K562 (cell line): ENCODE data around the gene PIP5K1B. TPM values are rescaled to one million over a fixed set of nuclear protein-coding genes. Genes with fewer than 3 reads are reported as not detected.

Experiments used
- ATAC-seq: fragments of 200-7000 bp; cut with Tn5 transposase; 3 replicates; pipeline ENCODE4 v1.9.1; 2020; ENCODE audit warnings: moderate library complexity
- BruUV-seq: library from RNA; stranded (reverse); fragments of 400-500 nt; replicated peaks from 2 replicates; lab custom pipeline; 2021; lab: Mats Ljungman, UMichigan
- CTCF ChIA-PET: fragments of 300-600 bp; formaldehyde crosslinking; extraction: SDS; loops from one replicate; lab custom pipeline; 2021; ENCODE audit warnings: low intra/inter-chr PET ratio; lab: Yijun Ruan, JAX
- POLR2A ChIA-PET: fragments of 300-600, 350-650 bp; sonication (Branson Sonifier 250); formaldehyde crosslinking; extraction: SDS; loops from one replicate; lab custom pipeline; 2021; ENCODE audit warnings: antibody characterized with exemption, inconsistent platforms; lab: Yijun Ruan, JAX
- DNase-seq, 4 experiments: peaks; one replicate each; pipeline versions ENCODE4 v3.0.0 to v3.0.0-alpha.2; 2011 to 2018; ENCODE audit warnings: low spot score in 3 of 4, mixed read lengths in 3 of 4; ENCODE audit errors: extremely low read depth in 1 of 4
- FAIRE-seq: peaks from 2 replicates; lab custom pipeline; 2011; peaks lifted over from hg19 to GRCh38; lab: Jason Lieb, UNC
- H2AFZ ChIP-seq: 2 replicates; pipeline ENCODE4 v1.6.0; 2011; ENCODE audit warnings: low read depth, low read length, control low read depth, inconsistent platforms
- H3K27ac ChIP-seq: fragments of 200-600 bp; 3 replicates; pipeline ENCODE4 v1.8.0; 2011; ENCODE audit warnings: low read depth, mild to moderate bottlenecking, control low read depth, inconsistent platforms, low read length, moderate library complexity, mixed read lengths; ENCODE audit errors: extremely low read depth
- H3K27me3 ChIP-seq, 2 experiments: fragments of 300-600 bp in 1 of 2; 2 replicates in 1 of 2; 3 replicates in 1 of 2; pipeline versions ENCODE4 v1.6.0 to v1.8.0; 2011; ENCODE audit warnings: inconsistent platforms in 2 of 2, low read length in 2 of 2, mild to moderate bottlenecking in 1 of 2, mixed read lengths in 1 of 2, moderate library complexity in 1 of 2; ENCODE audit not compliant: control insufficient read depth in 2 of 2, insufficient read depth in 2 of 2
- H3K36me3 ChIP-seq: fragments of 300-600 bp; 3 replicates; pipeline ENCODE4 v1.8.0; 2011; ENCODE audit warnings: mild to moderate bottlenecking, low read length, inconsistent platforms; ENCODE audit not compliant: control insufficient read depth, insufficient read depth
- H3K4me1 ChIP-seq, 2 experiments: fragments of 200-600 bp in 1 of 2; replicated peaks in 1 of 2; 2 replicates in 1 of 2; 3 replicates in 1 of 2; pipeline versions ENCODE4 v1.5.1 to v1.8.0; 2011; ENCODE audit warnings: inconsistent platforms in 2 of 2, low read length in 2 of 2, mild to moderate bottlenecking in 1 of 2, mixed read lengths in 1 of 2, moderate library complexity in 1 of 2; ENCODE audit not compliant: control insufficient read depth in 2 of 2, insufficient read depth in 2 of 2
- H3K4me2 ChIP-seq: 2 replicates; pipeline ENCODE4 v1.6.1; 2011; ENCODE audit warnings: low read length, control low read depth, inconsistent platforms, mixed read lengths; ENCODE audit not compliant: insufficient read depth
- H3K4me3 ChIP-seq: fragments of 200-600 bp; sonication (generic), shearing (Covaris generic); 2 replicates; pipeline ENCODE4 v1.5.1; 2016; ENCODE audit warnings: control low read depth, inconsistent platforms
- H3K79me2 ChIP-seq: fragments of 200-600 bp; 3 replicates; pipeline ENCODE4 v1.8.0; 2011; ENCODE audit warnings: low read length, inconsistent platforms; ENCODE audit not compliant: control insufficient read depth, insufficient read depth
- H3K9ac ChIP-seq, 2 experiments: 2 replicates each; pipeline versions ENCODE4 v1.6.0 to v1.6.1; 2011; ENCODE audit warnings: low read depth in 2 of 2, low read length in 2 of 2, control low read depth in 1 of 2, inconsistent platforms in 1 of 2, mild to moderate bottlenecking in 1 of 2, mixed read lengths in 1 of 2; ENCODE audit not compliant: insufficient read depth in 1 of 2
- H3K9me1 ChIP-seq: one replicate; pipeline ENCODE4 v1.6.0; 2011; ENCODE audit warnings: inconsistent platforms, mild to moderate bottlenecking, low read length, moderate library complexity; ENCODE audit not compliant: control insufficient read depth, insufficient read depth
- H3K9me3 ChIP-seq: replicated peaks from 2 replicates; pipeline ENCODE4 v1.5.1; 2011; ENCODE audit warnings: low read depth, low read length, inconsistent platforms; ENCODE audit not compliant: control insufficient read depth, insufficient read depth
- H4K20me1 ChIP-seq: replicated peaks from 2 replicates; pipeline ENCODE4 v1.6.1; 2011; ENCODE audit warnings: low read length, inconsistent platforms, mixed read lengths; ENCODE audit not compliant: control insufficient read depth, insufficient read depth
- CAMTA2 ChIP-seq: fragments of 250-450 bp; sonication (Bioruptor Pico); conservative IDR thresholded peaks from 2 replicates; pipeline ENCODE4 v1.5.1; 2022
- FOS ChIP-seq: IDR thresholded peaks from 3 replicates; pipeline ENCODE4 v1.6.1; 2011; ENCODE audit not compliant: insufficient read length; ENCODE audit errors: extremely low read depth
- FOXJ2 ChIP-seq: fragments of 200-800 bp; sonication (Bioruptor generic); IDR thresholded peaks from 2 replicates; pipeline ENCODE4 v1.6.1; 2016; ENCODE audit warnings: missing genetic modification characterization, missing compliant biosample characterization
- HDAC2 ChIP-seq: fragments of 450-650 bp; IDR thresholded peaks from 2 replicates; pipeline ENCODE4 v1.6.1; 2016; ENCODE audit warnings: mild to moderate bottlenecking
- HMG20B ChIP-seq: fragments of 250-450 bp; sonication (Bioruptor Pico); IDR thresholded peaks from 2 replicates; pipeline ENCODE4 v1.5.0; 2021; ENCODE audit warnings: mild to moderate bottlenecking
- JUNB ChIP-seq: fragments of 450-650 bp; formaldehyde crosslinking; conservative IDR thresholded peaks from 2 replicates; pipeline ENCODE4 v1.4.0; 2020; ENCODE audit warnings: mild to moderate bottlenecking
- MECOM ChIP-seq: fragments of 250-450 bp; sonication (Bioruptor Pico); IDR thresholded peaks from 2 replicates; pipeline ENCODE4 v1.8.0; 2022; ENCODE audit warnings: inconsistent platforms
- NCOA4 ChIP-seq: fragments of 450-650 bp; IDR thresholded peaks from 2 replicates; pipeline ENCODE4 v1.6.1; 2018; ENCODE audit warnings: mild to moderate bottlenecking; ENCODE audit not compliant: partially characterized antibody
- NEUROD1 ChIP-seq: fragments of 150-350 bp; IDR thresholded peaks from 2 replicates; pipeline ENCODE4 v1.6.1; 2014; ENCODE audit warnings: borderline replicate concordance, low read length, low read depth; ENCODE audit not compliant: partially characterized antibody
- NFE2 ChIP-seq: IDR thresholded peaks from 2 replicates; pipeline ENCODE4 v1.6.1; 2014; ENCODE audit warnings: antibody characterized with exemption, low read depth
- NR1H2 ChIP-seq: sonication (generic); formaldehyde crosslinking; IDR thresholded peaks from 2 replicates; pipeline ENCODE4 v1.4.0; 2020; ENCODE audit warnings: mild to moderate bottlenecking, missing genetic modification reagents
- SAFB ChIP-seq: fragments of 200-400 bp; formaldehyde crosslinking; IDR thresholded peaks from 2 replicates; pipeline ENCODE4 v1.6.1; 2017; ENCODE audit warnings: low read depth, low read length, borderline replicate concordance
- TEAD4 ChIP-seq, 2 experiments: sonication (generic) in 1 of 2; formaldehyde crosslinking in 1 of 2; IDR thresholded peaks; 2 replicates each; pipeline versions ENCODE4 v1.6.1 to v1.8.0; 2012 to 2022; ENCODE audit warnings: borderline replicate concordance in 1 of 2, inconsistent platforms in 1 of 2, low read length in 1 of 2, mild to moderate bottlenecking in 1 of 2, missing genetic modification reagents in 1 of 2
- TRIM28 ChIP-seq: fragments of 450-650 bp; IDR thresholded peaks from 2 replicates; pipeline ENCODE4 v1.6.1; 2017
- ZNF184 ChIP-seq: sonication (generic); formaldehyde crosslinking; IDR thresholded peaks from 2 replicates; pipeline ENCODE4 v1.5.0; 2020; ENCODE audit warnings: missing genetic modification reagents
- ZNF445 ChIP-seq: fragments of 250-450 bp; sonication (Bioruptor Pico); IDR thresholded peaks from 2 replicates; pipeline ENCODE4 v1.4.0; 2020; ENCODE audit warnings: low read depth, mild to moderate bottlenecking, moderate library complexity
- WGBS: fragments of 100-300 bp; shearing (Covaris generic); methylation state at CpG from one replicate; pipeline ENCODE4 v1.1.6; 2016; ENCODE audit warnings: low coverage, mixed read lengths; ENCODE audit not compliant: insufficient coverage; ENCODE audit errors: missing lambda C conversion rate; 5-methylcytosine and 5-hydroxymethylcytosine counted together
- in situ Hi-C: fragments of 300-500 bp; cut with MboI; formaldehyde crosslinking; loops from 4 replicates; pipeline ENCODE4 v1.15.0; 2018; ENCODE audit warnings: inconsistent platforms, mixed read lengths
- intact Hi-C: fragments of 100-400 bp; cut with micrococcal nuclease; formaldehyde crosslinking; loops from 2 replicates; pipeline ENCODE4 v1.14.2; 2022
- polyA plus RNA-seq, 8 experiments: library from polyadenylated mRNA; depleted of rRNA in 4 of 8; stranded (reverse) in 5 of 8; unstranded in 3 of 8; fragments of >200 nt; fragmentation: Nextera tagmentation in 2 of 8; fragmentation: Illumina TruSeq in 1 of 8; extraction: Ambion mirVana in 2 of 8; extraction: Trizol in 1 of 8; gene quantifications; 2 replicates each; pipeline versions ENCODE4 v1.2.1 to v1.2.3, GENCODE V29; 2011 to 2014; ENCODE audit warnings: inconsistent platforms in 1 of 8, missing spikeins in 1 of 8
- total RNA-seq, 7 experiments: library from RNA; depleted of rRNA in 6 of 7; stranded (reverse); fragments of >200 nt in 6 of 7; fragmentation: Illumina TruSeq in 2 of 7; extraction: Trizol in 2 of 7; gene quantifications; 2 replicates each; pipeline versions ENCODE4 v1.2.1 to v1.2.3, GENCODE V29; 2011 to 2021; ENCODE audit warnings: low replicate concordance in 1 of 7
- TF ChIP-seq, protein P1 (sequence below): sonication (generic); formaldehyde crosslinking; IDR thresholded peaks from 2 replicates; pipeline ENCODE4 v1.8.0; 2022; ENCODE audit warnings: mild to moderate bottlenecking, missing genetic modification reagents
- TF ChIP-seq, protein P2 (sequence below), 2 experiments: IDR thresholded peaks; 2 replicates each; pipeline ENCODE4 v1.6.1; 2011; ENCODE audit warnings: borderline replicate concordance in 1 of 2, control low read depth in 1 of 2, low read depth in 1 of 2, low read length in 1 of 2, mild to moderate bottlenecking in 1 of 2, mixed read lengths in 1 of 2, moderate library complexity in 1 of 2; ENCODE audit not compliant: insufficient read depth in 1 of 2, insufficient read length in 1 of 2, poor library complexity in 1 of 2, severe bottlenecking in 1 of 2; ENCODE audit errors: extremely low read depth in 1 of 2
- TF ChIP-seq, protein P3 (sequence below): sonication (generic); formaldehyde crosslinking; IDR thresholded peaks from 2 replicates; pipeline ENCODE4 v1.8.1; 2023; ENCODE audit warnings: mild to moderate bottlenecking, missing genetic modification reagents
- TF ChIP-seq, protein P4 (sequence below): sonication (generic); formaldehyde crosslinking; IDR thresholded peaks from 2 replicates; pipeline ENCODE4 v1.8.1; 2023; ENCODE audit warnings: mild to moderate bottlenecking, missing genetic modification reagents

The PIP5K1B gene
- total and polyA plus RNA-seq, 9 of the 15 experiments (the other 6 are each of a cell fraction or from before 2014, with no cell fraction given): 3.1 to 12.9 (median 7.4) TPM

DNA sequence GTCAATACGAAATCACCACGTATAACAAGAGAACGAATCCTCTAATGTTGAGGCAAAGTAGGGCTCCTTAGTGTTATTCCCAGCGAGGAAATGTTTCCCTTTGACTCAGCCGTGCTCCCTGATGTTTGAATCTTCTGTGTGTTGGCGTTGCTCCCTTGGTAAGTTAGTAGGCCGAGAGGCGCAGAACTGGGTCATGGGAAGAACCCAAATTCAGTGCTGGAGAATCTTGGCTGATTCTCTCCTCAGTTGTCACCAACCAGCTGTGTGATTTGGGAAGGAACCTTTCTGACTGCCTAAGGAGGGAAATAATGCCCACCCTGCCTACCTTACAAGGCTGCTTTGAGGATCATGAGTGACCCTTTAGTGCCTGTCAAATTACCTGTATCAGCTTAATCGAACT lies 286.4 kb downstream of the PIP5K1B start:
- Histone ChIP-seq H3K9me1 (no peaks in the 10 kb centered on the region), H3K27me3 (no peaks in the 10 kb centered on the region), H3K4me2 (no peak overlapping the region), H3K79me2 (no peaks in the 10 kb centered on the region), H3K9ac (no peak overlapping the region), H4K20me1 (no peaks in the 10 kb centered on the region)
- CTCF ChIA-PET: no interaction called here
- intact Hi-C loops: no loop called here
- BruUV-seq: no TSS peak
- 81% methylated on average over 7 of the region's 9 CpGs for WGBS
- DNase-seq: no peak
- TF ChIP-seq FOXJ2 (tag) (no peak), HMG20B (no peak), NEUROD1 (no peak), ZNF184 (CRISPR knock-in tag) (no peak), FOS (no peak), NCOA4 (no peak), CAMTA2 (CRISPR knock-in tag) (no peak), TRIM28 (no peak), MECOM (CRISPR knock-in tag) (no peak), SAFB (no peak), JUNB (CRISPR knock-in tag) (no peak), HDAC2 (no peak), ZNF445 (CRISPR knock-in tag) (no peak), NR1H2 (CRISPR knock-in tag) (no peak), TEAD4 (IDR thresholded peaks at IDR 0.05; ENCODE audit: low read length) (no peak), TEAD4 (CRISPR knock-in tag; IDR thresholded peaks at IDR 0.05; ENCODE audit: borderline replicate concordance) (no peak), NFE2 (no peak)
- TF ChIP-seq, protein P1, sequence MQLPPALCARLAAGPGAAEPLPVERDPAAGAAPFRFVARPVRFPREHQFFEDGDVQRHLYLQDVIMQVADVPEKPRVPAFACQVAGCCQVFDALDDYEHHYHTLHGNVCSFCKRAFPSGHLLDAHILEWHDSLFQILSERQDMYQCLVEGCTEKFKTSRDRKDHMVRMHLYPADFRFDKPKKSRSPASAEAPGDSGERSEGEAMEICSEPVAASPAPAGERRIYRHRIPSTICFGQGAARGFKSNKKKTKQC (CRISPR knock-in tag): no peak
- TF ChIP-seq, protein P2, sequence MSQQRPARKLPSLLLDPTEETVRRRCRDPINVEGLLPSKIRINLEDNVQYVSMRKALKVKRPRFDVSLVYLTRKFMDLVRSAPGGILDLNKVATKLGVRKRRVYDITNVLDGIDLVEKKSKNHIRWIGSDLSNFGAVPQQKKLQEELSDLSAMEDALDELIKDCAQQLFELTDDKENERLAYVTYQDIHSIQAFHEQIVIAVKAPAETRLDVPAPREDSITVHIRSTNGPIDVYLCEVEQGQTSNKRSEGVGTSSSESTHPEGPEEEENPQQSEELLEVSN (IDR thresholded peaks at IDR 0.05; ENCODE audit: borderline replicate concordance in 1 of 2, extremely low read depth in 1 of 2, insufficient read depth in 1 of 2, insufficient read length in 1 of 2, low read depth in 1 of 2, low read length in 1 of 2, poor library complexity in 1 of 2, severe bottlenecking in 1 of 2): no peak
- TF ChIP-seq, protein P3, sequence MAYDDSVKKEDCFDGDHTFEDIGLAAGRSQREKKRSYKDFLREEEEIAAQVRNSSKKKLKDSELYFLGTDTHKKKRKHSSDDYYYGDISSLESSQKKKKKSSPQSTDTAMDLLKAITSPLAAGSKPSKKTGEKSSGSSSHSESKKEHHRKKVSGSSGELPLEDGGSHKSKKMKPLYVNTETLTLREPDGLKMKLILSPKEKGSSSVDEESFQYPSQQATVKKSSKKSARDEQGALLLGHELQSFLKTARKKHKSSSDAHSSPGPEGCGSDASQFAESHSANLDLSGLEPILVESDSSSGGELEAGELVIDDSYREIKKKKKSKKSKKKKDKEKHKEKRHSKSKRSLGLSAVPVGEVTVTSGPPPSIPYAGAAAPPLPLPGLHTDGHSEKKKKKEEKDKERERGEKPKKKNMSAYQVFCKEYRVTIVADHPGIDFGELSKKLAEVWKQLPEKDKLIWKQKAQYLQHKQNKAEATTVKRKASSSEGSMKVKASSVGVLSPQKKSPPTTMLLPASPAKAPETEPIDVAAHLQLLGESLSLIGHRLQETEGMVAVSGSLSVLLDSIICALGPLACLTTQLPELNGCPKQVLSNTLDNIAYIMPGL (CRISPR knock-in tag): no peak
- TF ChIP-seq, protein P4, sequence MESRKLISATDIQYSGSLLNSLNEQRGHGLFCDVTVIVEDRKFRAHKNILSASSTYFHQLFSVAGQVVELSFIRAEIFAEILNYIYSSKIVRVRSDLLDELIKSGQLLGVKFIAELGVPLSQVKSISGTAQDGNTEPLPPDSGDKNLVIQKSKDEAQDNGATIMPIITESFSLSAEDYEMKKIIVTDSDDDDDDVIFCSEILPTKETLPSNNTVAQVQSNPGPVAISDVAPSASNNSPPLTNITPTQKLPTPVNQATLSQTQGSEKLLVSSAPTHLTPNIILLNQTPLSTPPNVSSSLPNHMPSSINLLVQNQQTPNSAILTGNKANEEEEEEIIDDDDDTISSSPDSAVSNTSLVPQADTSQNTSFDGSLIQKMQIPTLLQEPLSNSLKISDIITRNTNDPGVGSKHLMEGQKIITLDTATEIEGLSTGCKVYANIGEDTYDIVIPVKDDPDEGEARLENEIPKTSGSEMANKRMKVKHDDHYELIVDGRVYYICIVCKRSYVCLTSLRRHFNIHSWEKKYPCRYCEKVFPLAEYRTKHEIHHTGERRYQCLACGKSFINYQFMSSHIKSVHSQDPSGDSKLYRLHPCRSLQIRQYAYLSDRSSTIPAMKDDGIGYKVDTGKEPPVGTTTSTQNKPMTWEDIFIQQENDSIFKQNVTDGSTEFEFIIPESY: no peak
- TF ChIP-seq, all 486 proteins: peak for 0
- Histone ChIP-seq H3K27ac (no peak overlapping the region), H3K4me1 (no peaks in the 10 kb centered on the region; a peak in 1 of 5 replicates), H3K4me3 (no peak overlapping the region), H3K36me3 (no peaks in the 10 kb centered on the region), H3K9me3 (no peaks in the 10 kb centered on the region), H2AFZ (no peak overlapping the region)
- ATAC-seq (no peak), FAIRE-seq (no peak)
- in situ Hi-C loops: no loop called here
- POLR2A ChIA-PET: no interaction called here
